Mesendoderm (in vitro differentiated cells): ENCODE results near the gene GARIN3.

ENCODE experiments used
- DNase-seq: peaks from one replicate; pipeline ENCODE4 v3.0.0; 2013
- H2AK5ac ChIP-seq: 2 replicates; pipeline ENCODE4 v1.6.1; 2013; ENCODE audit warnings: low read length, inconsistent platforms
- H2BK120ac ChIP-seq: 2 replicates; pipeline ENCODE4 v1.6.1; 2013; ENCODE audit warnings: low read depth, mild to moderate bottlenecking, low read length, moderate library complexity, mixed read lengths
- H2BK15ac ChIP-seq: replicated peaks from 2 replicates; pipeline ENCODE4 v1.6.1; 2013; ENCODE audit warnings: low read depth, mild to moderate bottlenecking, moderate library complexity
- H2BK5ac ChIP-seq: 2 replicates; pipeline ENCODE4 v1.6.1; 2013; ENCODE audit warnings: low read length, inconsistent platforms
- H3K18ac ChIP-seq: 2 replicates; pipeline ENCODE4 v1.6.1; 2013; ENCODE audit warnings: mild to moderate bottlenecking, low read length, mixed read lengths
- H3K23ac ChIP-seq: one replicate; pipeline ENCODE4 v1.6.1; 2013; ENCODE audit warnings: low read length
- H3K27ac ChIP-seq: 2 replicates; pipeline ENCODE4 v1.5.1; 2013; ENCODE audit warnings: low read depth, mild to moderate bottlenecking, inconsistent platforms, low read length, moderate library complexity
- H3K27me3 ChIP-seq: 2 replicates; pipeline ENCODE4 v1.6.1; 2013; ENCODE audit warnings: low read length, control low read depth, mild to moderate bottlenecking, inconsistent platforms; ENCODE audit not compliant: insufficient read depth, poor library complexity
- H3K36me3 ChIP-seq: 2 replicates; pipeline ENCODE4 v1.6.1; 2013; ENCODE audit warnings: low read length, inconsistent platforms; ENCODE audit not compliant: control insufficient read depth, insufficient read depth
- H3K4ac ChIP-seq: one replicate; pipeline ENCODE4 v1.6.1; 2013; ENCODE audit warnings: low read depth, mild to moderate bottlenecking, low read length, moderate library complexity
- H3K4me1 ChIP-seq: 2 replicates; pipeline ENCODE4 v1.6.1; 2013; ENCODE audit warnings: low read depth, low read length, inconsistent platforms; ENCODE audit not compliant: control insufficient read depth
- H3K4me2 ChIP-seq: 2 replicates; pipeline ENCODE4 v1.6.1; 2013; ENCODE audit warnings: low read length
- H3K4me3 ChIP-seq: 2 replicates; pipeline ENCODE4 v1.5.1; 2013; ENCODE audit warnings: mild to moderate bottlenecking, low read length
- H3K56ac ChIP-seq: one replicate; pipeline ENCODE4 v1.6.1; 2013; ENCODE audit warnings: low read length
- H3K79me1 ChIP-seq: 2 replicates; pipeline ENCODE4 v1.6.1; 2013; ENCODE audit warnings: low read length, inconsistent platforms
- H3K79me2 ChIP-seq: 2 replicates; pipeline ENCODE4 v1.6.1; 2013; ENCODE audit warnings: mild to moderate bottlenecking, low read length; ENCODE audit not compliant: control insufficient read depth, insufficient read depth
- H3K9ac ChIP-seq: 2 replicates; pipeline ENCODE4 v1.6.1; 2013; ENCODE audit warnings: low read length, inconsistent platforms
- H4K5ac ChIP-seq: one replicate; pipeline ENCODE4 v1.6.1; 2013; ENCODE audit warnings: low read length
- H4K8ac ChIP-seq: one replicate; pipeline ENCODE4 v1.6.1; 2013; ENCODE audit warnings: low read depth, mild to moderate bottlenecking, control low read depth, low read length, moderate library complexity
- WGBS: extraction: QIAGEN DNeasy Blood & Tissue Kit; methylation state at CpG from one replicate; pipeline ENCODE4 v1.1.7; 2013; ENCODE audit warnings: low lambda C conversion rate, missing lambda C conversion rate; ENCODE audit not compliant: insufficient coverage; ENCODE audit errors: extremely low coverage; 5-methylcytosine and 5-hydroxymethylcytosine counted together

Gene GARIN3

DNA sequence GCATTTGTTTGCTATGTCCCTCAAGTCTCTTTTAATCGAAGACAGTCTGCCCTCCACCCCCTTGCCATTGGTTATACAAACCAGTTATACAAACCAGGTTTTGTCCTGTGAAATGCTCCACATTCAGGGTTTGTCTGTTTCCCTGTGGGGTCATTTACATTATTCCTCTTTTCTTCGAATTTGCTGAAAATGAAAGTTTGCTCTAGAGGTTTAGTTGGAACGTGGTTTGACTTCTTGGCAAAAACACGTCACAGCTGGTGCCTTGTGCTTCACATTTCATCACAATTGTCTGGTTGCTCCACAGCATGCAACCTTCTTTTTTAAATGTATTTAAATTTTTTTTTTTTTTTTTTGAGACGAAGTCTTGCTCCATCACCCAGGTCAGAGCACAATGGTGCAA is 53.1 kb downstream of the GARIN3 start:
- Histone ChIP-seq H2BK15ac (no peak overlapping the region), H3K36me3 (no peaks in the 10 kb centered on the region), H3K79me1 (no peaks in the 10 kb centered on the region), H3K79me2 (no peaks in the 10 kb centered on the region), H3K4me2 (no peak overlapping the region), H3K27me3 (no peaks in the 10 kb centered on the region), H3K4me3 (no peak overlapping the region), H2BK120ac (no peak overlapping the region), H3K27ac (no peak overlapping the region), H3K18ac (no peak overlapping the region), H2AK5ac (no peak overlapping the region), H3K4me1 (no peaks in the 10 kb centered on the region), H3K23ac (no peak overlapping the region), H3K56ac (no peak overlapping the region), H2BK5ac (no peak overlapping the region), H4K5ac (no peak overlapping the region), H3K9ac (no peak overlapping the region), H4K8ac (no peak overlapping the region), H3K4ac (no peak overlapping the region)
- DNase-seq: no peak
- WGBS: no CpG with 5 or more reads among the region's 5 CpGs
